ENCODE results near the gene ARHGAP21. TPM values are rescaled to one million over a fixed set of nuclear protein-coding genes. Genes with fewer than 3 reads are reported as not detected.

The ARHGAP21 gene
- total and polyA plus RNA-seq, 9 of the 15 experiments (the other 6 are each of a cell fraction or from before 2014, with no cell fraction given): 13.6 to 145 (median 60.8) TPM

- TF ChIP-seq DEAF1 (CRISPR knock-in tag; IDR thresholded peaks at IDR 0.05) (peak; percentile 44), REST (IDR thresholded peaks at IDR 0.05; ENCODE audit: borderline replicate concordance) (peak; percentile 52; the same call in 1 of the 2 replicates), REST (CRISPR knock-in tag; IDR thresholded peaks at IDR 0.05; ENCODE audit: low read depth) (no peak), NFE2 (IDR thresholded peaks at IDR 0.05; ENCODE audit: low read depth) (0 out of 2 replicates have a peak, but pooled peaks have one; percentile 20)
These were observed 105.8 kb downstream of the ARHGAP21 start (continued) for GRCh38 chr10:24617771-24618396.
